ENCODE measurements around the gene PRICKLE4.

The PRICKLE4 gene

DNA sequence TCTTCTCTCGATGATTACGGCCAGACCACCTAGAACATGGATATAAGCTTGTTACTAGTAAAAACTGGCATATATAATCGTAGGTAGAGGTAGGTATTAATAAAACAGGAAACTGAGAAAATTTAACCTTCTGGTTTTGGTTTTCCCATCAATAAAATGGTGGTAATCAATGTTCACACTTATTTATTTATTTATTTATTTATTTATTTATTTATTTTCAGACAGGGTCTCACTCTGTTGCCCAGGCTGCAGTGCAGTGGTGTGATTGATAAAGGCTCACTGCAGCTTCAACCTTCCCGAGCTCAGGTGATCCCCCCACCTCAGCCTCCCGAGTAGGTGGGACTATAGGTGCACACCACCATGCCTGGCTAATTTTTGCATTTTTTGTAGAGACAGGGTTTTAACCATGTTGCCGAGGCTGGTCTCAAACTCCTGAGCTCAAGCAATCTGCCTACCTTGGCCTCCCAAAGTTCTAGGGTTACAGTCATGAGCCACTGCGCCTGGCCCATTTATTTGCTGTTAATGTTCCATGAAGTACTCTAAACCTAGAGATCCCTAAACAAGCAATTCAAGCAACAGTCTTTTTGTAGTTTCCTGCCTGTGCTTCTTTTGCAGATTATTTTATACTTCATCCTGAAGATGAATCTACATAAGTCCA is 18.4 kb downstream of the PRICKLE4 start (continued):
- TF ChIP-seq, protein P1, sequence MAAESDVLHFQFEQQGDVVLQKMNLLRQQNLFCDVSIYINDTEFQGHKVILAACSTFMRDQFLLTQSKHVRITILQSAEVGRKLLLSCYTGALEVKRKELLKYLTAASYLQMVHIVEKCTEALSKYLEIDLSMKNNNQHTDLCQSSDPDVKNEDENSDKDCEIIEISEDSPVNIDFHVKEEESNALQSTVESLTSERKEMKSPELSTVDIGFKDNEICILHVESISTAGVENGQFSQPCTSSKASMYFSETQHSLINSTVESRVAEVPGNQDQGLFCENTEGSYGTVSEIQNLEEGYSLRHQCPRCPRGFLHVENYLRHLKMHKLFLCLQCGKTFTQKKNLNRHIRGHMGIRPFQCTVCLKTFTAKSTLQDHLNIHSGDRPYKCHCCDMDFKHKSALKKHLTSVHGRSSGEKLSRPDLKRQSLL (tag by site-specific recombination; IDR thresholded peaks at IDR 0.05) = no peak
- no peak for TF ChIP-seq YY2 (tag by site-specific recombination; IDR thresholded peaks at IDR 0.05)
- no peak for TF ChIP-seq HOXC10 (CRISPR knock-in tag; IDR thresholded peaks at IDR 0.05)
- TF ChIP-seq GLI4 (tag by site-specific recombination; IDR thresholded peaks at IDR 0.05) = no peak
- TF ChIP-seq ZNF837 (tag by site-specific recombination; IDR thresholded peaks at IDR 0.05) = no peak
- no peak for TF ChIP-seq ZNF776 (tag by site-specific recombination; IDR thresholded peaks at IDR 0.05; ENCODE audit: borderline replicate concordance)
- no peak for TF ChIP-seq ZNF670 (tag by site-specific recombination; IDR thresholded peaks at IDR 0.05; ENCODE audit: low read depth)
- TF ChIP-seq BCL11B (tag by site-specific recombination; IDR thresholded peaks at IDR 0.05; ENCODE audit: low read depth) = no peak
- no peak for TF ChIP-seq ZNF175 (tag by site-specific recombination; IDR thresholded peaks at IDR 0.05)
- TF ChIP-seq ZBTB20 (tag by site-specific recombination; IDR thresholded peaks at IDR 0.05) = no peak

DNA sequence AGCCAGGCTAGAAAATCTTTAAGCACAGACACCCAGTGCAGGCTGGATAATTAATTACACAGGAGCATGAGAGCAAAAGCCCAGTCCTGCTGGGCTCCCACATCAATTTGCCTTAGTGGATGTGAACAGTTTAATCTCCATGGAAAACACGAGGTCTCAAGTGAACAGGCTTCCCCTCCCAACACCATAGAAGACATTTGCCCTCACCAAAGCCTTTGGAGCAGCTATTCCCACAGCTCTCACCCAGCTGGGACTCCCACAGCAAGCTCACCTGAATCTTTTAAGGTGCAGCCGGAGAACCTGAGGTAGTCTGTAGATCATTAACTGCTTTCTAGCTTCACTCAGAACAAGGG is 19.0 kb downstream of the PRICKLE4 start:
- Histone ChIP-seq H3K9me3 (ENCODE audit: control insufficient read depth, insufficient read depth, low read depth, low read length) (no peaks in the 10 kb centered on the region), H3K36me3 (ENCODE audit: control insufficient read depth in 2 of 2, insufficient read depth in 1 of 2, low read length in 2 of 2) (peaks cover 9 to 53% of the 10 kb centered on the region in 2 experiments; a peak in 2 of 3 replicates), H3K27ac (ENCODE audit: extremely low read depth, low read depth, low read length) (no peak overlapping the region), H3K4me1 (ENCODE audit: control insufficient read depth, insufficient read depth, low read length) (no peaks in the 10 kb centered on the region), H3K4me3 (ENCODE audit: low read depth, low read length) (no peak overlapping the region)
- ChIA-PET POLR2A (interaction anchor here (0.6 kb wide), 1 partner anchor 230 kb away, joined by 7 read pairs; no protein-coding TSS in a partner anchor), CTCF (interaction anchor here (0.8 to 5.2 kb wide), 4 partner anchors 12 to 244 kb away, joined by 3 to 51 read pairs (median 35); partner anchors contain the start of genes BYSL, MED20 and TOMM6)
- TF ChIP-seq, protein P2, sequence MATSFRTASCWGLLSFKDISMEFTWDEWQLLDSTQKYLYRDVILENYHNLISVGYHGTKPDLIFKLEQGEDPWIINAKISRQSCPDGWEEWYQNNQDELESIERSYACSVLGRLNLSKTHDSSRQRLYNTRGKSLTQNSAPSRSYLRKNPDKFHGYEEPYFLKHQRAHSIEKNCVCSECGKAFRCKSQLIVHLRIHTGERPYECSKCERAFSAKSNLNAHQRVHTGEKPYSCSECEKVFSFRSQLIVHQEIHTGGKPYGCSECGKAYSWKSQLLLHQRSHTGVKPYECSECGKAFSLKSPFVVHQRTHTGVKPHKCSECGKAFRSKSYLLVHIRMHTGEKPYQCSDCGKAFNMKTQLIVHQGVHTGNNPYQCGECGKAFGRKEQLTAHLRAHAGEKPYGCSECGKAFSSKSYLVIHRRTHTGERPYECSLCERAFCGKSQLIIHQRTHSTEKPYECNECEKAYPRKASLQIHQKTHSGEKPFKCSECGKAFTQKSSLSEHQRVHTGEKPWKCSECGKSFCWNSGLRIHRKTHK (tag by site-specific recombination; IDR thresholded peaks at IDR 0.05) = no peak
- TF ChIP-seq ZNF670 (tag by site-specific recombination; IDR thresholded peaks at IDR 0.05; ENCODE audit: low read depth) = no peak
- TF ChIP-seq, protein P3, sequence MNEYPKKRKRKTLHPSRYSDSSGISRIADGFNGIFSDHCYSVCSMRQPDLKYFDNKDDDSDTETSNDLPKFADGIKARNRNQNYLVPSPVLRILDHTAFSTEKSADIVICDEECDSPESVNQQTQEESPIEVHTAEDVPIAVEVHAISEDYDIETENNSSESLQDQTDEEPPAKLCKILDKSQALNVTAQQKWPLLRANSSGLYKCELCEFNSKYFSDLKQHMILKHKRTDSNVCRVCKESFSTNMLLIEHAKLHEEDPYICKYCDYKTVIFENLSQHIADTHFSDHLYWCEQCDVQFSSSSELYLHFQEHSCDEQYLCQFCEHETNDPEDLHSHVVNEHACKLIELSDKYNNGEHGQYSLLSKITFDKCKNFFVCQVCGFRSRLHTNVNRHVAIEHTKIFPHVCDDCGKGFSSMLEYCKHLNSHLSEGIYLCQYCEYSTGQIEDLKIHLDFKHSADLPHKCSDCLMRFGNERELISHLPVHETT (tag by site-specific recombination; IDR thresholded peaks at IDR 0.05) = no peak

DNA sequence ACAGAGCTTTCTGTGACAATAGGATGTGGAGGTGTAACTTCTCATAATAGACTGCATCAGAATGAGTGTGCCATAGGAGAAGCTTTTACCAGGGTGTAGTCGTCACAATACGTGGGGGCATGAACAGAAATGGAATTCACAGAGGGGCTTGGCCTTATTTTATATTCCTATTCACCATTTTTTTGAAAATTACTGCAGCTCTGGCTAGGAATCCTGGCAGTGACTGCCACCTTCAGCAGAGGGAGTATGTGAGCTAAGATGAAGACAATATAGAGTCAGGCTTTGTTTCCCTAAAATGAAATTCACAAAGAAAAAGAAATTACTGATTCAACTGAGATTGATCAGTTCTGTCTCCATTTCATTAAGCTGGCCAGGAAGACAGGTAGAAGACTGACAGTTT is 20.8 kb downstream of the PRICKLE4 start:
- H3K27ac ChIP-seq (ENCODE audit: extremely low read depth, low read depth, low read length) = no peak overlapping the region
- no peak for TF ChIP-seq ZEB2 (tag by site-specific recombination; IDR thresholded peaks at IDR 0.05)
- TF ChIP-seq ZNF19 (tag by site-specific recombination; IDR thresholded peaks at IDR 0.05; ENCODE audit: low read depth) = no peak
- TF ChIP-seq GLIS2 (tag by site-specific recombination; IDR thresholded peaks at IDR 0.05) = no peak
- TF ChIP-seq ZNF184 (tag by site-specific recombination; IDR thresholded peaks at IDR 0.05) = no peak
- CTCF ChIA-PET = interaction anchor here (0.6 to 5.2 kb wide), 21 partner anchors 9 to 295 kb away, joined by 3 to 51 read pairs (median 5); partner anchors contain the start of genes BYSL, CCND3, MED20 and TOMM6
- H3K4me3 ChIP-seq (ENCODE audit: low read depth, low read length) = no peak overlapping the region
- no peaks in the 10 kb centered on the region for H3K4me1 ChIP-seq (ENCODE audit: control insufficient read depth, insufficient read depth, low read length)
- H3K36me3 ChIP-seq (ENCODE audit: control insufficient read depth in 2 of 2, insufficient read depth in 1 of 2, low read length in 2 of 2) = peaks cover 9 to 48% of the 10 kb centered on the region in 2 experiments; a peak in 2 of 3 replicates
- no peaks in the 10 kb centered on the region for H3K9me3 ChIP-seq (ENCODE audit: control insufficient read depth, insufficient read depth, low read depth, low read length)
- POLR2A ChIA-PET = interaction anchor here (0.6 to 2.2 kb wide), 3 partner anchors 10 to 119 kb away, joined by 3 to 9 read pairs (median 4); partner anchors contain the start of genes BYSL and MED20
